Measurements from ENCODE around the gene SULT1B1.

Gene SULT1B1

DNA sequence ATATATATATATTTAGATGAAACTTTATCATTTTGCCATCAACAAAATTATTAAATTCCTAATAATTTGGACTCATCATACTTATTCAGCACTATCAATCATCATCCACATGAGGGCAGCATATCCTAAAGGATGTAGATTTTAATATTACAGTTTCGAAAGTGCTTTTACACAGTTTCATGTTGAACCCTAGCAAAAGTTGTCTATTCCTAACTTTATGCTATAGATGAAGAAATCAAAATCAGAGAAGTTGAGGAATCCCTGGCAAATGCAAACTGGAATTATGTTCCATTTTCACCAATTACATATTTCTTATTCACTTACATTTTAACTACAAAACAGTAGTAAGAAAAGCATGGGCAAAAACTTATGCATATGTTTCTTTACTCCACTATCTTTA lies 70.8 kb downstream of the SULT1B1 start:
- no peak for TF ChIP-seq POLR2AphosphoS5 (IDR thresholded peaks at IDR 0.05; ENCODE audit: low read depth, low read length)
- no peak for TF ChIP-seq PAX5 (IDR thresholded peaks at IDR 0.05; ENCODE audit: insufficient read depth, low read length, severe bottlenecking)
- no peak for TF ChIP-seq SPI1 (IDR thresholded peaks at IDR 0.05; ENCODE audit: low read depth, low read length)
- TF ChIP-seq POU2F2 (IDR thresholded peaks at IDR 0.05; ENCODE audit: low read depth, low read length) = no peak
- TF ChIP-seq POLR2A (IDR thresholded peaks at IDR 0.05; ENCODE audit: low read depth, low read length) = no peak
- no peak for TF ChIP-seq TAF1 (IDR thresholded peaks at IDR 0.05; ENCODE audit: low read depth, low read length)
- FAIRE-seq = no peak
- no peak for DNase-seq (ENCODE audit: insufficient read length, low spot score)

DNA sequence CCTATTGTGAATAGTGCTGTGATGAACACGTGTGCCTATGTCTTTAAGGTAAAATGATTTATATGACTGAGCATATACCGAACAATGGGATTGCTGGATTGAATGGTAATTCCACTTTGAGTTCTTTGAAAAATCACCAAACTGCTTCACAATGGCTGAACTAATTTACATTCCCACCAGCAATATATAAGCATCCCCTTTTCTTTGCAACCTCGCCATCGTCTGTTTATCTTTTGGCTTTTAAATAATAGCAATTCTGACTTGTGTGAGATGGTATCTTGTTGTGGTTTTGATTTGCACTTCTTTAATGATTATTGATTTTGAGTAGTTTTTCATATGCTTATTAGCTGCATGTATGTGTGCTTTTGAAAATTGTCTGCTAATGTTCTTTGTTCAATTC lies 75.6 kb downstream of the SULT1B1 start:
- FAIRE-seq (no peak), DNase-seq (ENCODE audit: insufficient read length, low spot score) (no peak)
- TF ChIP-seq PAX5 (IDR thresholded peaks at IDR 0.05; ENCODE audit: insufficient read depth, low read length, severe bottlenecking) (no peak), SPI1 (IDR thresholded peaks at IDR 0.05; ENCODE audit: low read depth, low read length) (no peak), TAF1 (IDR thresholded peaks at IDR 0.05; ENCODE audit: low read depth, low read length) (no peak), POU2F2 (IDR thresholded peaks at IDR 0.05; ENCODE audit: low read depth, low read length) (no peak), POLR2AphosphoS5 (IDR thresholded peaks at IDR 0.05; ENCODE audit: low read depth, low read length) (no peak), POLR2A (IDR thresholded peaks at IDR 0.05; ENCODE audit: low read depth, low read length) (no peak)

Measured in GM12891 (cell line).